HCT116 (cell line): Measurements from ENCODE around the gene HTRA3. TPM values are rescaled to one million over a fixed set of nuclear protein-coding genes. Genes with fewer than 3 reads are reported as not detected.

ENCODE experiments used
- ATAC-seq: fragments of 200-7000 bp; cut with Tn5 transposase; 2 replicates; pipeline ENCODE4 v1.9.1; 2020; ENCODE audit warnings: mild to moderate bottlenecking, moderate library complexity
- BruUV-seq: library from RNA; stranded (reverse); fragments of 400-500 nt; replicated peaks from 2 replicates; lab custom pipeline; 2021; lab: Mats Ljungman, UMichigan
- CTCF ChIA-PET: fragments of 300-600 bp; sonication (Branson Sonifier 250); formaldehyde crosslinking; loops from one replicate; lab custom pipeline; 2021; ENCODE audit warnings: antibody characterized with exemption; lab: Charles Lee
- POLR2A ChIA-PET: fragments of 300-600, 350-600 bp; sonication (Branson Sonifier 250); formaldehyde crosslinking; loops from one replicate; lab custom pipeline; 2021; ENCODE audit warnings: antibody characterized with exemption; lab: Charles Lee
- RAD21 ChIA-PET, 2 experiments: fragments of 300-600 bp; sonication (Branson Sonifier 250); formaldehyde crosslinking; loops; one replicate each; lab custom pipeline; 2023; ENCODE audit warnings: low total read pairs in 2 of 2; ENCODE audit not compliant: uncharacterized antibody in 2 of 2, unreplicated experiment in 2 of 2, low non-redundant PET in 1 of 2; lab: Charles Lee
- DNase-seq: peaks from one replicate; pipeline ENCODE4 v3.0.0-alpha.2; 2010; ENCODE audit warnings: low read depth, low spot score
- H2AFZ ChIP-seq: fragments of 200-600 bp; shearing (Covaris generic), sonication (generic); 2 replicates; pipeline ENCODE4 v1.6.1; 2017; ENCODE audit warnings: low read depth, mixed run types, mixed read lengths, antibody characterized with exemption, low read length; ENCODE audit not compliant: poor library complexity, severe bottlenecking
- H3K27ac ChIP-seq: 2 replicates; pipeline ENCODE4 v1.5.1; 2012; ENCODE audit warnings: low read depth, low read length
- H3K27me3 ChIP-seq: fragments of 200-600 bp; sonication (generic); 2 replicates; pipeline ENCODE4 v1.6.1; 2016; ENCODE audit warnings: mixed run types, low read length, mixed read lengths; ENCODE audit not compliant: insufficient read depth
- H3K36me3 ChIP-seq, 2 experiments: fragments of 200-500 bp in 1 of 2; fragments of 200-600 bp in 1 of 2; sonication (Bioruptor generic) in 1 of 2; sonication (generic) in 1 of 2; 2 replicates each; pipeline versions ENCODE4 v1.5.1 to v1.6.1; 2014 to 2016; ENCODE audit warnings: low read length in 2 of 2, inconsistent platforms in 1 of 2, mixed read lengths in 1 of 2, mixed run types in 1 of 2; ENCODE audit not compliant: insufficient read depth in 2 of 2, control insufficient read depth in 1 of 2
- H3K4me1 ChIP-seq, 2 experiments: fragments of 200-600 bp in 1 of 2; sonication (generic) in 1 of 2; 2 replicates each; pipeline versions ENCODE4 v1.5.1 to v1.6.1; 2012 to 2017; ENCODE audit warnings: low read length in 2 of 2, inconsistent platforms in 1 of 2, mild to moderate bottlenecking in 1 of 2, mixed read lengths in 1 of 2, mixed run types in 1 of 2, moderate library complexity in 1 of 2; ENCODE audit not compliant: insufficient read depth in 2 of 2, control insufficient read depth in 1 of 2
- H3K4me2 ChIP-seq: fragments of 200-600 bp; sonication (generic); 2 replicates; pipeline ENCODE4 v1.6.1; 2017; ENCODE audit warnings: mixed run types, low read length, mixed read lengths
- H3K4me3 ChIP-seq, 2 experiments: fragments of 200-600 bp in 1 of 2; sonication (generic) in 1 of 2; replicated peaks in 1 of 2; 2 replicates each; pipeline ENCODE4 v1.5.1; 2011 to 2016; ENCODE audit warnings: low read length in 2 of 2, control low read depth in 1 of 2, low read depth in 1 of 2, mild to moderate bottlenecking in 1 of 2, mixed read lengths in 1 of 2, mixed run types in 1 of 2
- H3K79me2 ChIP-seq: fragments of 200-600 bp; sonication (generic); 2 replicates; pipeline ENCODE4 v1.6.1; 2017; ENCODE audit warnings: mild to moderate bottlenecking, mixed run types, low read length, moderate library complexity, mixed read lengths; ENCODE audit not compliant: insufficient read depth
- H3K9ac ChIP-seq: fragments of 200-600 bp; sonication (generic); 2 replicates; pipeline ENCODE4 v1.6.1; 2016; ENCODE audit warnings: low read length, mixed read lengths
- H3K9me2 ChIP-seq: fragments of 200-600 bp; sonication (generic), shearing (Covaris generic); 2 replicates; pipeline ENCODE4 v1.6.1; 2017; ENCODE audit warnings: mixed run types, mild to moderate bottlenecking, moderate library complexity; ENCODE audit not compliant: insufficient read depth
- H3K9me3 ChIP-seq, 2 experiments: fragments of 200-500 bp in 1 of 2; fragments of 200-600 bp in 1 of 2; sonication (Bioruptor generic) in 1 of 2; sonication (generic) in 1 of 2; 2 replicates each; pipeline ENCODE4 v1.6.1; 2014 to 2017; ENCODE audit warnings: low read length in 2 of 2, mixed read lengths in 2 of 2, inconsistent platforms in 1 of 2, low read depth in 1 of 2, mild to moderate bottlenecking in 1 of 2, mixed run types in 1 of 2, moderate library complexity in 1 of 2; ENCODE audit not compliant: control insufficient read depth in 1 of 2, insufficient read depth in 1 of 2
- H4K20me1 ChIP-seq: fragments of 200-600 bp; sonication (generic), shearing (Covaris generic); 2 replicates; pipeline ENCODE4 v1.6.1; 2017; ENCODE audit warnings: mixed run types, mild to moderate bottlenecking, moderate library complexity; ENCODE audit not compliant: insufficient read depth
- CBX3 ChIP-seq: IDR thresholded peaks from 2 replicates; pipeline ENCODE4 v1.6.1; 2012; ENCODE audit warnings: low read depth
- EGR1 ChIP-seq: IDR thresholded peaks from 2 replicates; pipeline ENCODE4 v1.6.1; 2012; ENCODE audit warnings: low read depth
- EZH2 ChIP-seq: fragments of 200-600 bp; sonication (generic); IDR thresholded peaks from 2 replicates; pipeline ENCODE4 v1.6.1; 2017; ENCODE audit warnings: antibody characterized with exemption, mixed run types
- EZH2phosphoT487 ChIP-seq: fragments of 200-600 bp; IDR thresholded peaks from 2 replicates; pipeline ENCODE4 v1.6.1; 2018; ENCODE audit warnings: antibody characterized with exemption, borderline replicate concordance
- FOSL1 ChIP-seq: IDR thresholded peaks from 2 replicates; pipeline ENCODE4 v1.6.1; 2012; ENCODE audit warnings: low read depth
- JUND ChIP-seq: IDR thresholded peaks from 2 replicates; pipeline ENCODE4 v1.6.1; 2012
- POLR2A ChIP-seq: IDR thresholded peaks from 2 replicates; pipeline ENCODE4 v1.7.0; 2011; ENCODE audit warnings: borderline replicate concordance; ENCODE audit not compliant: insufficient read depth, insufficient read length; ENCODE audit errors: extremely low read depth
- RAD21 ChIP-seq: IDR thresholded peaks from 2 replicates; pipeline ENCODE4 v1.6.1; 2012; ENCODE audit warnings: low read depth, mild to moderate bottlenecking
- REST ChIP-seq: IDR thresholded peaks from 2 replicates; pipeline ENCODE4 v1.6.1; 2012; ENCODE audit warnings: low read depth
- SIN3A ChIP-seq: IDR thresholded peaks from 2 replicates; pipeline ENCODE4 v1.6.1; 2012; ENCODE audit warnings: low read depth
- SP1 ChIP-seq: IDR thresholded peaks from 2 replicates; pipeline ENCODE4 v1.6.1; 2012; ENCODE audit warnings: low read depth
- ZNF274 ChIP-seq: fragments of 200-500 bp; sonication (Bioruptor generic); IDR thresholded peaks from 2 replicates; pipeline ENCODE4 v1.6.1; 2014; ENCODE audit warnings: mild to moderate bottlenecking, low read depth, low read length, inconsistent platforms
- intact Hi-C: fragments of 100-400 bp; cut with micrococcal nuclease; formaldehyde crosslinking; loops from 2 replicates; pipeline ENCODE4 v1.10.0; 2022
- total RNA-seq: library from RNA; stranded (reverse); gene quantifications from one replicate; pipeline ENCODE4 v1.2.1, GENCODE V29; 2021; ENCODE audit not compliant: unreplicated experiment

HTRA3 gene
- total RNA-seq, 1 experiment from 2014 or later, result not detected

DNA sequence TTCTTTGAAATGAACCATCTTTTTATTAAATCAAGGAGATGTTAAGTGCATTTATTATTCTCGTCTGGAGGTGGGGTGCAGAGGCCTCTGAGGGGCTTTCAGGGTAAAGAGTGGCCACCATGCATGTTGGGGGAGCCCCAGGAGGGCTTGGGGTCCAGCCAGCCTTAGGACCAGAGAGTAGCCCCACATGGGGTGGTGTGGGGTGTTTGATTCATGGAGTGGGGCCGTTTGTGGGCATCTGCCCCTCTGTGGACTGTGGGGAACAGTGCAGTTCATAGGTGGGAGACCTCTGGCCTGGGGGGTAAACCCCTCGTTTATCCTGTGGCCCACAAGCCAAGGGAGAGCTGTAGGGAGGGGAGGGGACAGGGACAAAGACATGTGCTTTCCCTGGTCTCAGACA lies 26.9 kb downstream of the HTRA3 start (continued):
- TF ChIP-seq REST (no peak), ZNF274 (no peak), JUND (no peak), RAD21 (no peak), SP1 (no peak), FOSL1 (no peak), EZH2 (no peak)

DNA sequence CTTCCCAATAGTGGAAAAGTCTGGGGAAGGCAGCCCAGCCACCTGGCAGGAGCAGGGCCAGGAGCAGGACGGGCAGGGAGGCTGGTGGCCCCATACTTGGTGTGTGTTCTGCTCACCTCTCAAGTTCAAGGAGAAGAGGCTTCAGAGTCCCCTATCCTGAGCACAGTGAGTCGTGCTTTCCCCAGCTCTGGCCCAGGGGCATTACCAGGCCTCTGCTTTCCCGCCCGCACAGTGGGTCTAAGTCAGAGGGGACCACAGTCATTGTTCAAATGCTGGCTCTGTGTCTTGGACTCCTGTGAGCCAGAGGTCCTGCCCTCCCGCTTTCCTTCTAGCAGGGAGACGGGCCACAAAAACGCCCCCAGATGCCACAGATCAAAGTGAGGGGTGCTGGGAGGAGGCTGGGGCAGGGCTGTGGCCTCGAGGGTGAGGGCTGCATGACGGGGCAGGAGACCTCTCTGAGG lies 27.6 kb downstream of the HTRA3 start:
- intact Hi-C loops, result no loop called here
- Histone ChIP-seq H3K27me3 (no peaks in the 10 kb centered on the region), H3K9me3 (no peaks in the 10 kb centered on the region), H3K36me3 (no peaks in the 10 kb centered on the region), H3K4me2 (no peak overlapping the region), H3K9me2 (no peaks in the 10 kb centered on the region), H2AFZ (no peak overlapping the region), H3K9ac (no peak overlapping the region), H3K4me1 (no peaks in the 10 kb centered on the region), H3K27ac (no peak overlapping the region), H3K4me3 (no peak overlapping the region), H3K79me2 (no peaks in the 10 kb centered on the region), H4K20me1 (no peaks in the 10 kb centered on the region)
- RAD21 ChIA-PET, result no interaction called here
- CTCF ChIA-PET, result no interaction called here
- no peak for ATAC-seq
- no TSS peak for BruUV-seq
- DNase-seq, result no peak
- TF ChIP-seq SIN3A (no peak), ZNF274 (no peak), EGR1 (no peak), CBX3 (no peak), EZH2phosphoT487 (no peak), RAD21 (no peak), FOSL1 (no peak), POLR2A (no peak)
- POLR2A ChIA-PET, result no interaction called here
